Stomach (tissue), 9 donors: ENCODE results near the gene PPP2R5B. TPM values are rescaled to one million over a fixed set of nuclear protein-coding genes. Genes with fewer than 3 reads are reported as not detected.

Experiments
- DNase-seq, 2 donors: peaks; one replicate each; pipeline versions ENCODE4 v3.0.0 to v3.0.0-alpha.2; 2013 to 2019
- H3K27ac ChIP-seq, 5 donors: fragments of 200-600 bp in 4 of 5; sonication (generic) in 4 of 5; one replicate each; pipeline ENCODE4 v1.5.1; 2013 to 2019; ENCODE audit warnings: mild to moderate bottlenecking in 1 of 5, moderate library complexity in 1 of 5
- H3K27me3 ChIP-seq, 3 donors: fragments of 200-600 bp; sonication (generic); one replicate each; pipeline ENCODE4 v1.5.1; 2017 to 2019; ENCODE audit warnings: mixed run types in 1 of 3
- H3K36me3 ChIP-seq, 4 donors: fragments of 200-600 bp; sonication (generic); 1 replicate in 3 of 4; 2 replicates in 1 of 4; pipeline ENCODE4 v1.5.1; 2016 to 2019
- H3K4me1 ChIP-seq, 4 donors: fragments of 200-600 bp; sonication (generic); one replicate each; pipeline ENCODE4 v1.5.1; 2016 to 2019
- H3K4me3 ChIP-seq, 4 donors: fragments of 200-600 bp; sonication (generic) in 3 of 4; one replicate each; pipeline ENCODE4 v1.5.1; 2016 to 2019; ENCODE audit warnings: mild to moderate bottlenecking in 1 of 4
- H3K9me3 ChIP-seq, 4 donors: fragments of 200-600 bp; sonication (generic); one replicate each; pipeline ENCODE4 v1.5.1; 2016 to 2019
- EP300 ChIP-seq: sonication (generic); formaldehyde crosslinking; IDR thresholded peaks from one replicate; pipeline ENCODE4 v1.6.1; 2017; ENCODE audit warnings: antibody characterized with exemption
- POLR2A ChIP-seq, 4 donors: fragments of 450-650 bp; IDR thresholded peaks; one replicate each; pipeline ENCODE4 v1.6.1; 2016; ENCODE audit warnings: antibody characterized with exemption in 4 of 4, control low read depth in 2 of 4, mild to moderate bottlenecking in 1 of 4, moderate library complexity in 1 of 4
- POLR2AphosphoS5 ChIP-seq, 3 donors: sonication (generic); formaldehyde crosslinking; IDR thresholded peaks; one replicate each; pipeline ENCODE4 v1.6.1; 2016; ENCODE audit warnings: antibody characterized with exemption in 3 of 3
- WGBS, 5 donors: extraction: QIAGEN DNeasy Blood & Tissue Kit in 3 of 5; methylation state at CpG; one replicate each; pipeline versions ENCODE4 v1.1.5 to v1.1.7; 2013 to 2018; 5-methylcytosine and 5-hydroxymethylcytosine counted together
- intact Hi-C: fragments of 100-400 bp; cut with DNase I; formaldehyde crosslinking; loops from one replicate; pipeline ENCODE4 v1.15.1; 2023; ENCODE audit warnings: low total_unique reads
- polyA plus RNA-seq, 3 donors: library from polyadenylated mRNA; stranded (reverse); fragments of 200-250 nt; gene quantifications; one replicate each; pipeline ENCODE4 v1.2.3, GENCODE V29; 2013
- total RNA-seq, 5 donors: library from RNA; depleted of rRNA; stranded (reverse); fragments of >200 nt; gene quantifications; one replicate each; pipeline versions ENCODE4 v1.1.0 to v1.2.3, GENCODE V29; 2014 to 2016
- TF ChIP-seq, protein P1 (sequence below), 7 experiments: fragments of 450-650 bp in 4 of 7; fragments of 200-600 bp in 3 of 7; sonication (generic) in 3 of 7; IDR thresholded peaks; one replicate each; pipeline ENCODE4 v1.5.1; 2016 to 2019; ENCODE audit warnings: antibody characterized with exemption in 7 of 7, control low read depth in 2 of 7, mild to moderate bottlenecking in 1 of 7
- donor health status: healthy with polysubstance abuse.
- donor health status: Bipolar disorder and iron deficiency.
- donor health status: healthy.

Gene PPP2R5B
- total and polyA plus RNA-seq, 8 donors, result 6.6 to 75.6 (median 13.2) TPM

DNA sequence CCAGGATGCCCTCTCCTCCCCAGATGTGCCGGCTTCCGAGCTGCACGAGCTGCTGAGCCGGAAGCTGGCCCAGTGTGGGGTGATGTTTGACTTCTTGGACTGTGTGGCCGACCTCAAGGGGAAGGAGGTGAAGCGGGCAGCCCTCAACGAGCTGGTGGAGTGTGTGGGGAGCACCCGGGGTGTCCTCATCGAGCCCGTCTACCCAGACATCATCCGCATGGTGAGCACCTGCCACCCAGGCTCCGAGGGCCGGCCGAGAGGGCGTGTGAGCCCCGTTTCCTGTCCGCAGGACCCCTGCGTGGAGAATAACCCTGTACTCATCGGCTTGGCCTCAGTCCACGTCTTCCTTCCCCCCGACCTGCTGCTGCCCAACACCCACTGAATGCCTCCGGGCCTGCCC lies 2.2 kb downstream of the PPP2R5B start:
- Histone ChIP-seq H3K4me3 (no peak overlapping the region), H3K9me3 (no peaks in the 10 kb centered on the region), H3K27me3 (no peaks in the 10 kb centered on the region), H3K27ac (no peak overlapping the region), H3K4me1 (peaks cover 10 to 32% (median 30%) of the 10 kb centered on the region in 4 donors), H3K36me3 (peaks cover 31 to 54% (median 48%) of the 10 kb centered on the region in 4 donors)
- no peak for DNase-seq
- 79 to 86% (median 84%) methylated on average over 15 to 22 of the region's 22 CpGs for WGBS, 5 donors
- TF ChIP-seq POLR2A (IDR thresholded peaks at IDR 0.05) (no peak), POLR2AphosphoS5 (IDR thresholded peaks at IDR 0.05) (no peak), EP300 (no peak)
- TF ChIP-seq, protein P1, sequence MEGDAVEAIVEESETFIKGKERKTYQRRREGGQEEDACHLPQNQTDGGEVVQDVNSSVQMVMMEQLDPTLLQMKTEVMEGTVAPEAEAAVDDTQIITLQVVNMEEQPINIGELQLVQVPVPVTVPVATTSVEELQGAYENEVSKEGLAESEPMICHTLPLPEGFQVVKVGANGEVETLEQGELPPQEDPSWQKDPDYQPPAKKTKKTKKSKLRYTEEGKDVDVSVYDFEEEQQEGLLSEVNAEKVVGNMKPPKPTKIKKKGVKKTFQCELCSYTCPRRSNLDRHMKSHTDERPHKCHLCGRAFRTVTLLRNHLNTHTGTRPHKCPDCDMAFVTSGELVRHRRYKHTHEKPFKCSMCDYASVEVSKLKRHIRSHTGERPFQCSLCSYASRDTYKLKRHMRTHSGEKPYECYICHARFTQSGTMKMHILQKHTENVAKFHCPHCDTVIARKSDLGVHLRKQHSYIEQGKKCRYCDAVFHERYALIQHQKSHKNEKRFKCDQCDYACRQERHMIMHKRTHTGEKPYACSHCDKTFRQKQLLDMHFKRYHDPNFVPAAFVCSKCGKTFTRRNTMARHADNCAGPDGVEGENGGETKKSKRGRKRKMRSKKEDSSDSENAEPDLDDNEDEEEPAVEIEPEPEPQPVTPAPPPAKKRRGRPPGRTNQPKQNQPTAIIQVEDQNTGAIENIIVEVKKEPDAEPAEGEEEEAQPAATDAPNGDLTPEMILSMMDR (IDR thresholded peaks at IDR 0.05), result no peak
- intact Hi-C loops, result no loop called here

DNA sequence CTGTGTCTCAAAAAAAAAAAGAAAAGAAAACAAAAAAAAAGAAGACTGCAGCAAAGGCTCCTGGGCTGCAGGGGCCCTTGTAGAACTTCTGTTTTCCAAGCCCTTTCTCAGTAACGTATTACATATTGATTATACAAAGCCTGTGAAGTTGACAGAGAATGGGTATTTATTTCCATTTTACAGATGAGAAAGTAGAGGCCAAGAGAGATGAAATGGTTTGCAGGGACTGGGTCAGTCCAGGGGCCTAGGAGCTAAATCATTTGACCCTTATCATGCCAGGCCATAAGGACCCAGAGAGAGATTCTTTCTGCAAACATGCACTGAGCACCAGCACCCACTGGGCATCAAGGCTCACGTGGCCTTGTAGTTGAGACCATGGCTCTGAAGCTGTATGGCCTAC lies 4.5 kb downstream of the PPP2R5B start:
- WGBS, 5 donors, result 95 to 98% (median 96%) methylated on average over 2 of the region's 2 CpGs
- intact Hi-C loops, result no loop called here
- peaks cover 10 to 24% (median 22%) of the 10 kb centered on the region in 4 donors for H3K4me1 ChIP-seq
- H3K27me3 ChIP-seq, result no peaks in the 10 kb centered on the region
- TF ChIP-seq EP300, result no peak
- no peak overlapping the region for H3K27ac ChIP-seq
- DNase-seq, result no peak
- H3K36me3 ChIP-seq, result peaks cover 50 to 76% (median 71%) of the 10 kb centered on the region in 4 donors
- H3K9me3 ChIP-seq, result no peaks in the 10 kb centered on the region
- H3K4me3 ChIP-seq, result no peak overlapping the region

DNA sequence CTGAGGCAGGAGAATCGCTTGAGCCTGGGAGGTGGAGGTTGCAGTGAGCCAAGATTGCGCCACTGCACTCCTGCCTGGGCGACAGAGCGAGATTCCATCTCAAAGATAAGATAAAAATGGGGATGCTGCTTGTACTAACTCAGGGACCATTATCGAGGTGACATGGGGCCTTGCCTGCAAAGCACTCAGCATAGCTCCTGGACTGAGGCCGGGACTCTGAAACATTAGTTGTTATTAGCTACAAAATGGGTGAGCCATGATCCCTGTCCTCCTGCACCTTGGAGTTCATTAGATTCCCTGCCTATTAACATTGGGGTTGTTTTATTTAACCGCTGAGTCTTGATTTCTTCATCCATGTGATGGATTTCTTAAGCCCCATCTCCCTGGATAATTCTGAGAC lies 5.1 kb downstream of the PPP2R5B start:
- Histone ChIP-seq H3K4me3 (no peak overlapping the region), H3K9me3 (no peaks in the 10 kb centered on the region), H3K27me3 (no peaks in the 10 kb centered on the region), H3K27ac (no peak overlapping the region), H3K4me1 (peaks cover 10 to 21% (median 19%) of the 10 kb centered on the region in 4 donors), H3K36me3 (peaks cover 52 to 83% (median 77%) of the 10 kb centered on the region in 4 donors)
- DNase-seq, result no peak
- TF ChIP-seq EP300 (no peak), POLR2A (IDR thresholded peaks at IDR 0.05) (no peak)
- 86 to 91% (median 91%) methylated on average over 7 of the region's 7 CpGs for WGBS, 5 donors
- intact Hi-C loops, result no loop called here

DNA sequence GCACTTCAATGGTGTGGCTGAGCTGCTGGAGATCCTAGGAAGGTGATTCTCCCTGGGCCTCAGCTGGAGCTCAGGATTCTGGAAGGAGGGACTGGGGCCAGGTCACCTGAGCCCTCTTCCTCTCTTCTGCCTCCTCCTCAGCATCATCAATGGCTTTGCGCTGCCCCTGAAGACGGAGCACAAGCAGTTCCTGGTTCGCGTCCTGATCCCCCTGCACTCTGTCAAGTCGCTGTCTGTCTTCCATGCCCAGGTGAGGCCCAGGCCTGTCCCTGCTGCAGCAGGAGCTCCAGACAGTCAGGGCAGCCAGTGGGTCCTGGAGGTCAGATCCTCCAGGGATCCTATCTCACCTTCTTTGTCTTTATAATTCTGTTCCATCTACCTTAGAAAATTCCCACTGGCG lies 5.9 kb downstream of the PPP2R5B start:
- H3K36me3 ChIP-seq, result peaks cover 52 to 89% (median 83%) of the 10 kb centered on the region in 4 donors
- intact Hi-C loops, result no loop called here

DNA sequence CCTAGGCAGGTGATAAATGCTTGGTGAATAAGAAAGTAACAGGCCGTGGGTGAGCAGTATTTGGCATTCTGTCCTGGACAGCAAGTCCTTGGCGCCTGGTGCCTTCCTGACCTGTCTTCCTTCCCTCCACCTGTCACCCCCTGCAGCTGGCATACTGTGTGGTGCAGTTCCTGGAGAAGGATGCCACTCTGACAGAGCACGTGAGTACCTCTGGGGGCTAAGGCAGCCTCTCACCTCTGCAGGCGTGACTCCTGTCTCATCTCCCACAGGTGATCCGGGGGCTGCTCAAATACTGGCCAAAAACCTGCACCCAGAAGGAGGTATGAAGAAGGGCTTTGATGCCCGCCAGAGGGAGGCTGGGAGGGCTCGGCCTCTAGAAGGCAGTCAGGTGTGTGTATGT lies 6.8 kb downstream of the PPP2R5B start:
- no peaks in the 10 kb centered on the region for H3K27me3 ChIP-seq
- no peak overlapping the region for H3K4me3 ChIP-seq
- H3K9me3 ChIP-seq, result no peaks in the 10 kb centered on the region
- intact Hi-C loops, result no loop called here
- peaks cover 0 to 16% (median 9%) of the 10 kb centered on the region in 4 donors for H3K4me1 ChIP-seq
- no peak overlapping the region for H3K27ac ChIP-seq
- DNase-seq, result no peak
- TF ChIP-seq POLR2A (IDR thresholded peaks at IDR 0.05) (no peak), POLR2AphosphoS5 (IDR thresholded peaks at IDR 0.05) (no peak), EP300 (no peak)
- TF ChIP-seq, protein P1 (IDR thresholded peaks at IDR 0.05), result no peak
- H3K36me3 ChIP-seq, result peaks cover 52 to 89% (median 82%) of the 10 kb centered on the region in 4 donors
- 90 to 98% (median 96%) methylated on average over 6 to 7 of the region's 7 CpGs for WGBS, 5 donors

More for the DNA sequence above, 5.9 kb downstream of the PPP2R5B start:
- no peaks in the 10 kb centered on the region for H3K9me3 ChIP-seq
- no peaks in the 10 kb centered on the region for H3K27me3 ChIP-seq
- no peak for DNase-seq
- 93 to 99% (median 94%) methylated on average over 6 of the region's 6 CpGs for WGBS, 5 donors
- TF ChIP-seq POLR2AphosphoS5 (IDR thresholded peaks at IDR 0.05) (no peak), POLR2A (IDR thresholded peaks at IDR 0.05) (no peak), EP300 (no peak)
- TF ChIP-seq, protein P1 (IDR thresholded peaks at IDR 0.05), result no peak
- peaks cover 8 to 19% (median 15%) of the 10 kb centered on the region in 4 donors for H3K4me1 ChIP-seq
- H3K4me3 ChIP-seq, result no peak overlapping the region
- no peak overlapping the region for H3K27ac ChIP-seq
